HEK293 (cell line): ENCODE measurements around the gene CDKL2.

Source experiments
- ATF2 ChIP-seq: fragments of 450-650 bp; formaldehyde crosslinking; IDR thresholded peaks from 2 replicates; pipeline ENCODE4 v1.5.1; 2016; ENCODE audit warnings: missing biosample characterization, missing genetic modification characterization, low read depth
- EGR2 ChIP-seq: fragments of 450-650 bp; formaldehyde crosslinking; IDR thresholded peaks from 2 replicates; pipeline ENCODE4 v1.5.1; 2016; ENCODE audit warnings: low read depth, missing biosample characterization, missing genetic modification characterization
- GLIS2 ChIP-seq: fragments of 450-650 bp; formaldehyde crosslinking; IDR thresholded peaks from 2 replicates; pipeline ENCODE4 v1.5.1; 2016; ENCODE audit warnings: missing biosample characterization, missing genetic modification characterization
- INSM2 ChIP-seq: fragments of 450-650 bp; formaldehyde crosslinking; IDR thresholded peaks from 2 replicates; pipeline ENCODE4 v1.5.1; 2016; ENCODE audit warnings: missing biosample characterization, missing genetic modification characterization
- MEIS1 ChIP-seq: sonication (generic); formaldehyde crosslinking; IDR thresholded peaks from 2 replicates; pipeline ENCODE4 v1.8.1; 2022; ENCODE audit warnings: missing genetic modification reagents, mild to moderate bottlenecking, borderline replicate concordance
- PRDM1 ChIP-seq: fragments of 450-650 bp; formaldehyde crosslinking; IDR thresholded peaks from 2 replicates; pipeline ENCODE4; 2016; ENCODE audit warnings: missing biosample characterization, missing genetic modification characterization
- TRIM28 ChIP-seq: IDR thresholded peaks from 2 replicates; pipeline ENCODE4 v1.6.1; 2011; ENCODE audit warnings: low read length, control low read depth, borderline replicate concordance
- ZBTB11 ChIP-seq: fragments of 450-650 bp; formaldehyde crosslinking; conservative IDR thresholded peaks from 2 replicates; pipeline ENCODE4 v1.5.1; 2016; ENCODE audit warnings: low read depth, missing biosample characterization, missing genetic modification characterization
- ZBTB21 ChIP-seq: fragments of 450-650 bp; formaldehyde crosslinking; IDR thresholded peaks from 2 replicates; pipeline ENCODE4 v1.5.1; 2017; ENCODE audit warnings: missing biosample characterization, missing genetic modification characterization
- ZFHX2 ChIP-seq: fragments of 450-650 bp; formaldehyde crosslinking; conservative IDR thresholded peaks from 2 replicates; pipeline ENCODE4 v1.5.1; 2016; ENCODE audit warnings: missing biosample characterization, missing genetic modification characterization
- ZFP37 ChIP-seq: fragments of 450-650 bp; formaldehyde crosslinking; IDR thresholded peaks from 2 replicates; pipeline ENCODE4 v1.5.1; 2016; ENCODE audit warnings: missing biosample characterization, missing genetic modification characterization
- ZNF114 ChIP-seq: fragments of 450-650 bp; formaldehyde crosslinking; IDR thresholded peaks from 2 replicates; pipeline ENCODE4 v1.5.0; 2017; ENCODE audit warnings: missing biosample characterization, missing genetic modification characterization
- ZNF155 ChIP-seq: fragments of 450-650 bp; formaldehyde crosslinking; IDR thresholded peaks from 2 replicates; pipeline ENCODE4 v1.5.1; 2016; ENCODE audit warnings: missing biosample characterization, missing genetic modification characterization
- ZNF24 ChIP-seq: fragments of 450-650 bp; formaldehyde crosslinking; IDR thresholded peaks from 2 replicates; pipeline ENCODE4 v1.5.1; 2016; ENCODE audit warnings: missing biosample characterization, missing genetic modification characterization
- ZNF292 ChIP-seq: fragments of 450-650 bp; formaldehyde crosslinking; IDR thresholded peaks from 2 replicates; pipeline ENCODE4 v1.5.1; 2016; ENCODE audit warnings: low read depth, missing biosample characterization, missing genetic modification characterization, borderline replicate concordance
- ZNF366 ChIP-seq: fragments of 450-650 bp; formaldehyde crosslinking; conservative IDR thresholded peaks from 2 replicates; pipeline ENCODE4 v1.5.1; 2016; ENCODE audit warnings: missing biosample characterization, missing genetic modification characterization
- ZNF510 ChIP-seq: fragments of 450-650 bp; formaldehyde crosslinking; IDR thresholded peaks from 2 replicates; pipeline ENCODE4 v1.5.1; 2018; ENCODE audit warnings: mild to moderate bottlenecking, missing genetic modification characterization, missing biosample characterization; ENCODE audit not compliant: insufficient replicate concordance
- ZNF530 ChIP-seq: fragments of 450-650 bp; formaldehyde crosslinking; IDR thresholded peaks from 2 replicates; pipeline ENCODE4 v1.5.1; 2016; ENCODE audit warnings: low read depth, missing biosample characterization, missing genetic modification characterization
- ZNF561 ChIP-seq: fragments of 450-650 bp; IDR thresholded peaks from 2 replicates; pipeline ENCODE4 v1.5.1; 2018; ENCODE audit warnings: missing biosample characterization, missing genetic modification characterization, borderline replicate concordance
- ZNF600 ChIP-seq: fragments of 450-650 bp; formaldehyde crosslinking; IDR thresholded peaks from 2 replicates; pipeline ENCODE4 v1.5.1; 2016; ENCODE audit warnings: missing biosample characterization, missing genetic modification characterization
- ZNF624 ChIP-seq: fragments of 450-650 bp; formaldehyde crosslinking; IDR thresholded peaks from 2 replicates; pipeline ENCODE4 v1.5.1; 2017; ENCODE audit warnings: missing biosample characterization, missing genetic modification characterization
- ZNF658 ChIP-seq: fragments of 450-650 bp; formaldehyde crosslinking; IDR thresholded peaks from 2 replicates; pipeline ENCODE4; 2016; ENCODE audit warnings: missing biosample characterization, missing genetic modification characterization
- ZNF664 ChIP-seq: fragments of 450-650 bp; formaldehyde crosslinking; IDR thresholded peaks from 2 replicates; pipeline ENCODE4 v1.5.1; 2016; ENCODE audit warnings: missing biosample characterization, missing genetic modification characterization
- ZNF704 ChIP-seq: fragments of 450-650 bp; formaldehyde crosslinking; IDR thresholded peaks from 2 replicates; pipeline ENCODE4 v1.5.1; 2016; ENCODE audit warnings: missing biosample characterization, missing genetic modification characterization
- ZNF776 ChIP-seq: fragments of 450-650 bp; formaldehyde crosslinking; IDR thresholded peaks from 2 replicates; pipeline ENCODE4 v1.5.0; 2017; ENCODE audit warnings: missing biosample characterization, missing genetic modification characterization, borderline replicate concordance
- ZNF791 ChIP-seq: fragments of 450-650 bp; formaldehyde crosslinking; IDR thresholded peaks from 2 replicates; pipeline ENCODE4 v1.5.1; 2016; ENCODE audit warnings: missing biosample characterization, missing genetic modification characterization
- ZSCAN5A ChIP-seq: fragments of 450-650 bp; formaldehyde crosslinking; IDR thresholded peaks from 2 replicates; pipeline ENCODE4 v1.5.1; 2016; ENCODE audit warnings: missing biosample characterization, missing genetic modification characterization

The CDKL2 gene

GRCh38 chr4:75630937-75631329 is 605 bp upstream of the CDKL2 start (continued):
- no peak for TF ChIP-seq ZBTB11 (tag by site-specific recombination)
- no peak for TF ChIP-seq ZNF24 (tag by site-specific recombination)
- TF ChIP-seq ZNF704, result no peak
- TF ChIP-seq INSM2 (tag by site-specific recombination), result no peak
- TF ChIP-seq TRIM28, result no peak
- TF ChIP-seq ZNF510, result no peak
- TF ChIP-seq ZNF600 (tag by site-specific recombination), result 0 out of 2 replicates have a peak, but pooled peaks have one; percentile 40
- no peak for TF ChIP-seq ZNF776 (tag by site-specific recombination)
- TF ChIP-seq ZNF366 (tag by site-specific recombination), result 0 out of 2 replicates have a peak, but pooled peaks have one; percentile 25
- no peak for TF ChIP-seq GLIS2
- peak; percentile 83 for TF ChIP-seq PRDM1 (tag by site-specific recombination)
- TF ChIP-seq MEIS1 (CRISPR knock-in tag), result no peak
- TF ChIP-seq ZNF791 (tag by site-specific recombination), result no peak
- TF ChIP-seq EGR2 (tag by site-specific recombination), result 0 out of 2 replicates have a peak, but pooled peaks have one; percentile 4
- TF ChIP-seq ZNF658 (tag by site-specific recombination), result no peak
- no peak for TF ChIP-seq ZSCAN5A (tag by site-specific recombination)
- no peak for TF ChIP-seq ZNF155 (tag by site-specific recombination)
- 0 out of 2 replicates have a peak, but pooled peaks have one; percentile 4 for TF ChIP-seq ZBTB21
- no peak for TF ChIP-seq ZFP37 (tag by site-specific recombination)
- TF ChIP-seq ZNF624 (tag by site-specific recombination), result no peak
- no peak for TF ChIP-seq ZNF530 (tag by site-specific recombination)
- TF ChIP-seq ATF2 (tag by site-specific recombination), result no peak
- TF ChIP-seq ZNF664, result no peak
- no peak for TF ChIP-seq ZNF292 (tag by site-specific recombination)
- TF ChIP-seq ZNF561 (tag by site-specific recombination), result no peak
- peak; percentile 25 for TF ChIP-seq ZFHX2 (tag by site-specific recombination)
- no peak for TF ChIP-seq ZNF114 (tag by site-specific recombination)
